Measurements from ENCODE around the gene DPEP3. TPM values are rescaled to one million over a fixed set of nuclear protein-coding genes. Genes with fewer than 3 reads are reported as not detected.

Gene DPEP3
- total RNA-seq, 1 experiment from 2014 or later = not detected

GRCh38 chr16:67942510-67943255 is 37.6 kb downstream of the DPEP3 start:
- Histone ChIP-seq H3K9ac (ENCODE audit: low read length) (no peak overlapping the region), H4K20me1 (ENCODE audit: low read length) (no peaks in the 10 kb centered on the region)
- ATAC-seq = no peak

GRCh38 chr16:67942200-67942509 is 38.1 kb downstream of the DPEP3 start:
- no peak overlapping the region for H3K27ac ChIP-seq (ENCODE audit: low read length)
- BruUV-seq (replicated peaks) = no TSS peak
- POLR2A ChIA-PET (ENCODE audit: unreplicated experiment) = no interaction called here

More at GRCh38 chr16:67942510-67943255, 37.6 kb downstream of the DPEP3 start:
- Histone ChIP-seq H3K27ac (ENCODE audit: low read length) (no peak overlapping the region), H3K36me3 (ENCODE audit: low read depth, low read length) (no peaks in the 10 kb centered on the region), H3K9me3 (ENCODE audit: low read length) (no peaks in the 10 kb centered on the region), H3K9me2 (replicated peaks; ENCODE audit: low read length) (no peaks in the 10 kb centered on the region), H3F3A (ENCODE audit: low read length, unreplicated experiment) (no peaks in the 10 kb centered on the region), H3K4me1 (ENCODE audit: insufficient read depth, low read length) (no peaks in the 10 kb centered on the region), H3K27me3 (ENCODE audit: low read length) (no peaks in the 10 kb centered on the region), H2AFZ (ENCODE audit: low read length) (no peak overlapping the region), H3K79me2 (ENCODE audit: low read length) (no peaks in the 10 kb centered on the region), H3K4me3 (ENCODE audit: low read length) (no peak overlapping the region), H3K4me2 (ENCODE audit: low read length) (no peak overlapping the region)
- DNase-seq = no peak
- POLR2A ChIA-PET (ENCODE audit: unreplicated experiment) = no interaction called here
- BruUV-seq (replicated peaks) = TSS peak; percentile 3
- TF ChIP-seq, protein P1, sequence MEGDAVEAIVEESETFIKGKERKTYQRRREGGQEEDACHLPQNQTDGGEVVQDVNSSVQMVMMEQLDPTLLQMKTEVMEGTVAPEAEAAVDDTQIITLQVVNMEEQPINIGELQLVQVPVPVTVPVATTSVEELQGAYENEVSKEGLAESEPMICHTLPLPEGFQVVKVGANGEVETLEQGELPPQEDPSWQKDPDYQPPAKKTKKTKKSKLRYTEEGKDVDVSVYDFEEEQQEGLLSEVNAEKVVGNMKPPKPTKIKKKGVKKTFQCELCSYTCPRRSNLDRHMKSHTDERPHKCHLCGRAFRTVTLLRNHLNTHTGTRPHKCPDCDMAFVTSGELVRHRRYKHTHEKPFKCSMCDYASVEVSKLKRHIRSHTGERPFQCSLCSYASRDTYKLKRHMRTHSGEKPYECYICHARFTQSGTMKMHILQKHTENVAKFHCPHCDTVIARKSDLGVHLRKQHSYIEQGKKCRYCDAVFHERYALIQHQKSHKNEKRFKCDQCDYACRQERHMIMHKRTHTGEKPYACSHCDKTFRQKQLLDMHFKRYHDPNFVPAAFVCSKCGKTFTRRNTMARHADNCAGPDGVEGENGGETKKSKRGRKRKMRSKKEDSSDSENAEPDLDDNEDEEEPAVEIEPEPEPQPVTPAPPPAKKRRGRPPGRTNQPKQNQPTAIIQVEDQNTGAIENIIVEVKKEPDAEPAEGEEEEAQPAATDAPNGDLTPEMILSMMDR (conservative IDR thresholded peaks at IDR 0.05; ENCODE audit: low read depth, low read length) = no peak
- TF ChIP-seq EZH2phosphoT487 (IDR thresholded peaks at IDR 0.05; ENCODE audit: borderline replicate concordance, low read length) = no peak
- intact Hi-C loops (cut with micrococcal nuclease) = no loop called here
- CTCF ChIA-PET = no interaction called here

More at GRCh38 chr16:67942200-67942509, 38.1 kb downstream of the DPEP3 start:
- Histone ChIP-seq H2AFZ (ENCODE audit: low read length) (no peak overlapping the region), H3K4me1 (ENCODE audit: insufficient read depth, low read length) (0 out of 2 replicates have a peak, but pooled peaks cover 2% of the 10 kb centered on the region), H3K36me3 (ENCODE audit: low read depth, low read length) (no peaks in the 10 kb centered on the region), H3K79me2 (ENCODE audit: low read length) (peaks cover 4% of the 10 kb centered on the region), H3K4me2 (ENCODE audit: low read length) (no peak overlapping the region), H3F3A (ENCODE audit: low read length, unreplicated experiment) (no peaks in the 10 kb centered on the region), H4K20me1 (ENCODE audit: low read length) (no peaks in the 10 kb centered on the region), H3K9ac (ENCODE audit: low read length) (no peak overlapping the region), H3K9me3 (ENCODE audit: low read length) (no peaks in the 10 kb centered on the region), H3K9me2 (replicated peaks; ENCODE audit: low read length) (no peaks in the 10 kb centered on the region), H3K27me3 (ENCODE audit: low read length) (no peaks in the 10 kb centered on the region), H3K4me3 (ENCODE audit: low read length) (no peak overlapping the region)
- intact Hi-C loops (cut with micrococcal nuclease) = no loop called here
- TF ChIP-seq, protein P1 (conservative IDR thresholded peaks at IDR 0.05; ENCODE audit: low read depth, low read length) = peak; percentile 65
- no peak for TF ChIP-seq EZH2phosphoT487 (IDR thresholded peaks at IDR 0.05; ENCODE audit: borderline replicate concordance, low read length)
- peak; percentile 27 for DNase-seq
- ATAC-seq = peak; percentile 69
- CTCF ChIA-PET = no interaction called here
